ENCODE measurements around the gene PCSK4. TPM values are rescaled to one million over a fixed set of nuclear protein-coding genes. Genes with fewer than 3 reads are reported as not detected.
"Not testable (repeated sequence)": the region's sequence is repeated elsewhere in the genome, so short reads cannot be mapped to it uniquely, and the experiment has no call there.

PCSK4 gene
- total RNA-seq, 1 donor from 2014 or later = 1.6 TPM

GRCh38 chr19:1523412-1524286 lies 33.5 kb upstream of the PCSK4 start, which contains the start of gene PLK5:
Gene PLK5, plus strand, starts transcription at chr19:1524077. Its CDS starts 2,920 bp downstream, at chr19:1526997.
- H3K27me3 ChIP-seq (ENCODE audit: control insufficient read depth, insufficient read depth, low read length) = peaks cover 52% of the 10 kb centered on the region
- TF ChIP-seq CTCF (IDR thresholded peaks at IDR 0.05; ENCODE audit: insufficient read depth, low read length, poor library complexity, severe bottlenecking) = no peak
- DNase-seq (ENCODE audit: low read depth) = no peak
- H3K36me3 ChIP-seq (ENCODE audit: control insufficient read depth, insufficient read depth, low read length) = no peaks in the 10 kb centered on the region
- no peak within 1 kb of the TSS for H3K4me3 ChIP-seq (ENCODE audit: low read depth, low read length)

GRCh38 chr19:1522838-1523237 lies 32.7 kb upstream of the PCSK4 start:
- no peak for TF ChIP-seq CTCF (IDR thresholded peaks at IDR 0.05; ENCODE audit: insufficient read depth, low read length, poor library complexity, severe bottlenecking)
- H3K4me3 ChIP-seq (ENCODE audit: low read depth, low read length) = no peak overlapping the region
- H3K27me3 ChIP-seq (ENCODE audit: control insufficient read depth, insufficient read depth, low read length) = peaks cover 51% of the 10 kb centered on the region
- DNase-seq (ENCODE audit: low read depth) = no peak
- H3K36me3 ChIP-seq (ENCODE audit: control insufficient read depth, insufficient read depth, low read length) = no peaks in the 10 kb centered on the region

- no peak for DNase-seq (ENCODE audit: low read depth)
- H3K36me3 ChIP-seq (ENCODE audit: control insufficient read depth, insufficient read depth, low read length) = no peaks in the 10 kb centered on the region
- TF ChIP-seq CTCF (IDR thresholded peaks at IDR 0.05; ENCODE audit: insufficient read depth, low read length, poor library complexity, severe bottlenecking) = no peak
- H3K4me3 ChIP-seq (ENCODE audit: low read depth, low read length) = no peak overlapping the region
- H3K27me3 ChIP-seq (ENCODE audit: control insufficient read depth, insufficient read depth, low read length) = peaks cover 49% of the 10 kb centered on the region
Observed at GRCh38 chr19:1522061-1522460, 31.9 kb upstream of the PCSK4 start.

- Histone ChIP-seq H3K36me3 (ENCODE audit: control insufficient read depth, insufficient read depth, low read length) (no peaks in the 10 kb centered on the region), H3K4me3 (ENCODE audit: low read depth, low read length) (no peak overlapping the region), H3K27me3 (ENCODE audit: control insufficient read depth, insufficient read depth, low read length) (peaks cover 49% of the 10 kb centered on the region)
- TF ChIP-seq CTCF (IDR thresholded peaks at IDR 0.05; ENCODE audit: insufficient read depth, low read length, poor library complexity, severe bottlenecking) = no peak
- DNase-seq (ENCODE audit: low read depth) = no peak
Observed at GRCh38 chr19:1521636-1522035, 31.5 kb upstream of the PCSK4 start.

GRCh38 chr19:1520203-1520780 lies 30.1 kb upstream of the PCSK4 start:
- Histone ChIP-seq H3K36me3 (ENCODE audit: control insufficient read depth, insufficient read depth, low read length) (no peaks in the 10 kb centered on the region), H3K27me3 (ENCODE audit: control insufficient read depth, insufficient read depth, low read length) (peaks cover 40% of the 10 kb centered on the region), H3K4me3 (ENCODE audit: low read depth, low read length) (no peak overlapping the region)
- no peak for DNase-seq (ENCODE audit: low read depth)
- TF ChIP-seq CTCF (IDR thresholded peaks at IDR 0.05; ENCODE audit: insufficient read depth, low read length, poor library complexity, severe bottlenecking) = no peak

GRCh38 chr19:1519802-1520201 lies 29.7 kb upstream of the PCSK4 start:
- not testable (repeated sequence) for H3K36me3 ChIP-seq (ENCODE audit: control insufficient read depth, insufficient read depth, low read length); H3K4me3 ChIP-seq (ENCODE audit: low read depth, low read length); DNase-seq (ENCODE audit: low read depth)
- H3K27me3 ChIP-seq (ENCODE audit: control insufficient read depth, insufficient read depth, low read length) = peaks cover 39% of the 10 kb centered on the region

Measured in kidney epithelial cell (primary cell).